ENCODE results near the gene ERN1. TPM values are rescaled to one million over a fixed set of nuclear protein-coding genes. Genes with fewer than 3 reads are reported as not detected.

ERN1 gene
- total RNA-seq, 1 donor from 2014 or later, result 22.1 TPM

DNA sequence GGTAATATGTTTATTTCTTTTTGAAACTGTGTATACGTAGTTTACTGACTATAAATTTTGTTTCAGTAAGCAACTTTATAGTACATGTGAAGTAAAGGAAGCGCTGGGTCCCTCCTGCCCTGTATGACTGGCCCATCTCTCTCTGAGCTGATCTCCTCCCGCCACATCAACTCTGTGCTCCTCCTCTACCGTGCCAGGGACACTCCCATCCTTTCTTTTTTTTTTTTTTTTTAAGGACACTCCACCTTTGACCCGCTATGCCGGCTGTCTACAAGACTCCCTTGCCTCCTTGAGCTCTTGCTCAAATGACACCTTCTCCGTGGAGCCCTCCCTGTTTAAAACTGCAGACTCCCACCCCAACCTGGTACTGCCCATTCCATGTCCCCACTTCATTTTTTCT lies 35.5 kb downstream of the ERN1 start:
- H3K27me3 ChIP-seq (ENCODE audit: control insufficient read depth, insufficient read depth, low read length), result no peaks in the 10 kb centered on the region
- DNase-seq (ENCODE audit: low read depth) (no peak), FAIRE-seq (no peak)
- H3K36me3 ChIP-seq (ENCODE audit: control insufficient read depth, insufficient read depth, low read length), result peaks cover 6% of the 10 kb centered on the region
- no peak overlapping the region for H3K4me3 ChIP-seq (ENCODE audit: low read depth, low read length)
- TF ChIP-seq, protein P1, sequence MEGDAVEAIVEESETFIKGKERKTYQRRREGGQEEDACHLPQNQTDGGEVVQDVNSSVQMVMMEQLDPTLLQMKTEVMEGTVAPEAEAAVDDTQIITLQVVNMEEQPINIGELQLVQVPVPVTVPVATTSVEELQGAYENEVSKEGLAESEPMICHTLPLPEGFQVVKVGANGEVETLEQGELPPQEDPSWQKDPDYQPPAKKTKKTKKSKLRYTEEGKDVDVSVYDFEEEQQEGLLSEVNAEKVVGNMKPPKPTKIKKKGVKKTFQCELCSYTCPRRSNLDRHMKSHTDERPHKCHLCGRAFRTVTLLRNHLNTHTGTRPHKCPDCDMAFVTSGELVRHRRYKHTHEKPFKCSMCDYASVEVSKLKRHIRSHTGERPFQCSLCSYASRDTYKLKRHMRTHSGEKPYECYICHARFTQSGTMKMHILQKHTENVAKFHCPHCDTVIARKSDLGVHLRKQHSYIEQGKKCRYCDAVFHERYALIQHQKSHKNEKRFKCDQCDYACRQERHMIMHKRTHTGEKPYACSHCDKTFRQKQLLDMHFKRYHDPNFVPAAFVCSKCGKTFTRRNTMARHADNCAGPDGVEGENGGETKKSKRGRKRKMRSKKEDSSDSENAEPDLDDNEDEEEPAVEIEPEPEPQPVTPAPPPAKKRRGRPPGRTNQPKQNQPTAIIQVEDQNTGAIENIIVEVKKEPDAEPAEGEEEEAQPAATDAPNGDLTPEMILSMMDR (IDR thresholded peaks at IDR 0.05; ENCODE audit: insufficient read depth, low read length, severe bottlenecking), result no peak

DNA sequence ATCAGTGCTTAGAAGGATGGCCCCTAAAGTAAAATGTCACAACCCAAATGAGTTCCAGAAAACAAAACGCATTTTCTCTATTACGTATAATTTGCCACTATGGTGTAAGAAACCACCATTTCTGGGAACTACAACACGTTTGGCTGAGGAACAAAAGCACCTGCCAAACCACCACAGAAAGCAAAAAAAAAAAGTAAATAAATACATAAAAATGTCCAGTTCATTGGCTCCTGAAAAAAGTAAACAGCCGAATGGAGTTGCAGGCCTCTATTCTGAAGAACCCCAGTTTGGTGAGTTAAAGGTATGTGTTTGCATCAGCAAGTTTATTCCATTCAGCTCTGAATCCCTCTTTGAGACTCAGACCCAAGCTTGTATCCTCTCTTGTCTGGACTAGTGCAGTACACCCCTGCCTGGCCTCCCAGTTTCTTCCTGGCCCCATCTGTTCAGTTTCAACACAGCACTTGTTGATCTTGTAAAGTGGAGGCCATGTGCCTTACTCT lies 36.9 kb downstream of the ERN1 start:
- TF ChIP-seq, protein P1 (IDR thresholded peaks at IDR 0.05; ENCODE audit: insufficient read depth, low read length, severe bottlenecking), result no peak
- H3K36me3 ChIP-seq (ENCODE audit: control insufficient read depth, insufficient read depth, low read length), result peaks cover 8% of the 10 kb centered on the region
- H3K27me3 ChIP-seq (ENCODE audit: control insufficient read depth, insufficient read depth, low read length), result no peaks in the 10 kb centered on the region
- no peak overlapping the region for H3K4me3 ChIP-seq (ENCODE audit: low read depth, low read length)
- FAIRE-seq (no peak), DNase-seq (ENCODE audit: low read depth) (no peak)

DNA sequence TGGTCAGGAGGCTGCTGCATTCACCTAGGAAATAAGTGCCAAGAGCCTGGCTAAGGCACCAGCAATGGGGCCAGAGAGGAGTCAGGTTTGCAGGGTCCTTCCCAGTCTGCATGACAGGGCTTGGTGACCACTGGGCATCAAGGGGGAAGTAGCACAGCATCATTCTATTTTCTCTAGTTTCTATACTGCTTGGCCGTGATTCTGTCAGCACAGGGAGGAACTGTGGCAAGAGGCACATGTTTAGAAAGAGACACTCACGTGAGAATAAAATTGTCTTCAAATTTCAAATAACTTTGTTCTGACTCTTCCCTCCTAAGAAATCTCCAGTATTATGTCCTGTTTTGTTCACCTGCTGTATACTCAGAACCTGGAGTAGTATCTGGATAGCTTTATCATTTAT lies 37.8 kb downstream of the ERN1 start:
- Histone ChIP-seq H3K36me3 (ENCODE audit: control insufficient read depth, insufficient read depth, low read length) (peaks cover 8% of the 10 kb centered on the region), H3K4me3 (ENCODE audit: low read depth, low read length) (no peak overlapping the region), H3K27me3 (ENCODE audit: control insufficient read depth, insufficient read depth, low read length) (no peaks in the 10 kb centered on the region)
- no peak for FAIRE-seq
- TF ChIP-seq, protein P1 (IDR thresholded peaks at IDR 0.05; ENCODE audit: insufficient read depth, low read length, severe bottlenecking), result no peak
- no peak for DNase-seq (ENCODE audit: low read depth)

DNA sequence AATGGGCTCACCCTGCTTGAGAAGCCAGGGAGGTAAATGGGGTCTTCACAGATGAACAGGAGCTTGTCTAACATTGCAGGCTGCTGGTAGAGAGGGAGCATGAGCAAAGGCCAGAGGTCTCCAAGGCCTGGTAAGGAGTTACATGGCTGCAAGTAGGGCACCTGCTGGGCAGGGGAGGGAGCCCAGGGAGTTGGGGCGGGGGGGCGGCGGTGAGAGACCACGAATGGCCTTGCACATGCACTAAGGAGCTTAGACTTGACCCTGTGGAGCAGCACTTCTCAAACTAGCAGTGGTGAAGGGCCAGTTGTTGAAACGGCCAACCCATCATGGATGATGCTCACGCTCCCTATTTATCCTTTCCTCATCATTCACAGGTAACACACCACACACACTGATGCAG lies 38.4 kb downstream of the ERN1 start:
- H3K36me3 ChIP-seq (ENCODE audit: control insufficient read depth, insufficient read depth, low read length), result peaks cover 8% of the 10 kb centered on the region
- DNase-seq (ENCODE audit: low read depth) (no peak), FAIRE-seq (no peak)
- TF ChIP-seq, protein P1 (IDR thresholded peaks at IDR 0.05; ENCODE audit: insufficient read depth, low read length, severe bottlenecking), result no peak
- H3K27me3 ChIP-seq (ENCODE audit: control insufficient read depth, insufficient read depth, low read length), result no peaks in the 10 kb centered on the region
- no peak overlapping the region for H3K4me3 ChIP-seq (ENCODE audit: low read depth, low read length)

DNA sequence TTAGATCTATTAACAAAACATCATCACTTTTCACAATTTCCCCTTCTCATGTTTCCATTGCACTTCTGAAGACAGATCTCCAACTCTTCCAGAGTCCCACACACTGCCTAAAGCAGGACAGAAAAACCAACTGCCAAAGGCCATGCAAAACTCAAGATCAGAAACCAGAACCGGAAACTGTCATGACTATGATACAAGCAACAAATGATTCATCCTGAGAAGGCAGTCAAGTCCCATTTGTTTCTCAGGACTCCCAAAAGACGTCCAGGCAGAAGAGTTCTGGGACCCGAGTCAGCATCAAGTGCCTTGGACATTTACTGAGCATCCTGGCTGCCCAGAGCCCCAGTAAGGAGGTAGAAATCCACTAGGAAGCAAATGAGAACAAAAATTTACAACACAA lies 38.8 kb downstream of the ERN1 start:
- TF ChIP-seq, protein P1 (IDR thresholded peaks at IDR 0.05; ENCODE audit: insufficient read depth, low read length, severe bottlenecking), result no peak
- no peak for FAIRE-seq

DNA sequence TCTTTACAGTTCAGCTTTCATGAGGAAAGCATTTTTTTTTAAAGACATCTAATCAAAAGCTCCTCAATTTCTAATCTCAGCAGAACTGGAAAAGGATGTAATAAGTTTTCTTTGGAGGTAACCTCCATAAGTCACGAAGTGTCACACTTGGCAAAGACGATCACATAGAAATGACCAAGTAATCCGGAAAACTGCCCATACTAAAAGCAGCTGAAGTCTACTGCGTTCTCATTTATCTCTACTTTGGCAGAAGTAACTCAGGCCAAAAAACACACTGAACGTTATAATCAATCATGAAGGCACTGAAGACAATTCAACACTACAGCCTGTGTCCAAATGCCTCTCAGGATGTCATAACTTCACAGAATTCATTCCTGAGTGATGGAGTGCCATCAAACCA lies 39.8 kb downstream of the ERN1 start:
- FAIRE-seq, result no peak
- no peak overlapping the region for H3K4me3 ChIP-seq (ENCODE audit: low read depth, low read length)
- TF ChIP-seq, protein P1 (IDR thresholded peaks at IDR 0.05; ENCODE audit: insufficient read depth, low read length, severe bottlenecking), result no peak
- DNase-seq (ENCODE audit: low read depth), result no peak
- no peaks in the 10 kb centered on the region for H3K27me3 ChIP-seq (ENCODE audit: control insufficient read depth, insufficient read depth, low read length)
- peaks cover 8% of the 10 kb centered on the region for H3K36me3 ChIP-seq (ENCODE audit: control insufficient read depth, insufficient read depth, low read length)

More for the DNA sequence above, 38.8 kb downstream of the ERN1 start:
- Histone ChIP-seq H3K27me3 (ENCODE audit: control insufficient read depth, insufficient read depth, low read length) (no peaks in the 10 kb centered on the region), H3K4me3 (ENCODE audit: low read depth, low read length) (no peak overlapping the region), H3K36me3 (ENCODE audit: control insufficient read depth, insufficient read depth, low read length) (peaks cover 8% of the 10 kb centered on the region)
- DNase-seq (ENCODE audit: low read depth), result peak; percentile 36
